NCI-H226 (cell line): ENCODE measurements around the gene KLK1.
A peak's percentile ranks its signal among the peaks of the same experiment; 100 is the strongest.

Source experiments
- DNase-seq: peaks from one replicate; pipeline ENCODE4 v3.0.0-alpha.2; 2015

KLK1 gene

GRCh38 chr19:50823389-50824042 lies at the start of gene KLK1:
KLK1 (minus strand) TSS chr19:50823787; CDS start chr19:50823748, 39 bp downstream.
- DNase-seq: peak; percentile 15

GRCh38 chr19:50873056-50873455 lies 49.5 kb upstream of the KLK1 start, which contains the start of gene KLK2:
KLK2 (plus strand) TSS chr19:50873439; CDS start chr19:50873474, 35 bp downstream.
- DNase-seq: peak; percentile 13

- DNase-seq: no peak
Observed at GRCh38 chr19:50870417-50871089, 47.0 kb upstream of the KLK1 start.

- no peak for DNase-seq
Observed at GRCh38 chr19:50869479-50869878, 45.9 kb upstream of the KLK1 start.

- no peak for DNase-seq
Observed at GRCh38 chr19:50861496-50862286, 38.1 kb upstream of the KLK1 start.

GRCh38 chr19:50861010-50861409 lies 37.4 kb upstream of the KLK1 start:
- DNase-seq: no peak

GRCh38 chr19:50859849-50860248 lies 36.3 kb upstream of the KLK1 start:
- no peak for DNase-seq

GRCh38 chr19:50858886-50859285 lies 35.3 kb upstream of the KLK1 start:
- DNase-seq: no peak

GRCh38 chr19:50857366-50857765 lies 33.8 kb upstream of the KLK1 start:
- DNase-seq: no peak

- DNase-seq: no peak
Observed at GRCh38 chr19:50854636-50855410, 31.2 kb upstream of the KLK1 start, which contains the start of gene KLK3. KLK3 (plus strand) TSS chr19:50854915; CDS start chr19:50854956, 41 bp downstream.

- DNase-seq: no peak
Observed at GRCh38 chr19:50851620-50852019, 28.0 kb upstream of the KLK1 start.

- no peak for DNase-seq
Observed at GRCh38 chr19:50850738-50851137, 27.2 kb upstream of the KLK1 start.

GRCh38 chr19:50844296-50844935 lies 20.8 kb upstream of the KLK1 start:
- no peak for DNase-seq

GRCh38 chr19:50843701-50844221 lies 20.2 kb upstream of the KLK1 start:
- DNase-seq: no peak

GRCh38 chr19:50843205-50843604 lies 19.6 kb upstream of the KLK1 start:
- DNase-seq: no peak

GRCh38 chr19:50842130-50842529 lies 18.5 kb upstream of the KLK1 start:
- DNase-seq: no peak

- DNase-seq: no peak
Observed at GRCh38 chr19:50839712-50840655, 16.4 kb upstream of the KLK1 start.

- peak; percentile 6 for DNase-seq
Observed at GRCh38 chr19:50838239-50838638, 14.7 kb upstream of the KLK1 start.

GRCh38 chr19:50837300-50837699 lies 13.7 kb upstream of the KLK1 start:
- no peak for DNase-seq

- DNase-seq: no peak
Observed at GRCh38 chr19:50836543-50837195, 13.1 kb upstream of the KLK1 start.
